Middle frontal gyrus (tissue), 1 donor: ENCODE measurements around the gene SOWAHC.

ENCODE experiments used
- DNase-seq: peaks from one replicate; pipeline ENCODE4 v3.0.0-alpha.2; 2015; ENCODE audit warnings: low spot score; ENCODE audit errors: extremely low spot score

SOWAHC gene

DNA sequence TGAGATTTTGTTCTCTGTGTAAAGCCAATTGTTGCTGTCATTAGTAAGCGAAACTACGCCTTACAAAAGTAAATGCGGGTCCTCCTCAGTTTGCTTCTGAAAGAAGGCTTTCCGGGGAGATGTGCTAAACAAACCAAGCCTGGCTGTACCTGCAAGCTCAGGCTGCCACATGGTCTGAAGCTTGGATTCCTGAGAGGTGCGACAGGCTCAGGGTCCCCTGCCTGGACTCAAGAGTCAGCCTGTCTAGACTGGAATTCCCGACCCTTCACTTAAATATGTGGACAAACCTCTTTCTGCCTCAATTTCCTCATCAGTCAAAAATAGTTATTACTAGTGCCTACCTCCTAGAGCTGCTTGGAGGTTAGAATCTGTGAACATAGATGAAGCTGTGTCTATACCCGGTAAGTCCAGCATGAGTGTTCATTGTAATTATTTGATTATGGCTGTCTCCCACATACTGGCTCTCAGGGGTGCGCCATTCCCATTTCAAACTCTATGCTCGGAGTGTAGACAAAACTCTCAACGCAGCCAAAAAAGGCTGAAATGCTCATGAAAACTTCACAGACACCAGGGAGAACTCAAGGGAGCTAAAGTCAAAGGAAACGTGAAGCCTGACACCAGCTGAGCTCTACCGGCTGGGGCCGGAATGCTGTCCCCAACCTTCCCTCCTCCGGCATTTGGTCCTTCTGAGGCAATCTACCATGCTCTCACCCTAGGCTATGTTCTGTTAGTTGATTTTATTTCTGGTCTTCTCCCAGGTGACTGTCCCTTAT, 31.4 kb downstream of the SOWAHC start:
- no peak for DNase-seq

DNA sequence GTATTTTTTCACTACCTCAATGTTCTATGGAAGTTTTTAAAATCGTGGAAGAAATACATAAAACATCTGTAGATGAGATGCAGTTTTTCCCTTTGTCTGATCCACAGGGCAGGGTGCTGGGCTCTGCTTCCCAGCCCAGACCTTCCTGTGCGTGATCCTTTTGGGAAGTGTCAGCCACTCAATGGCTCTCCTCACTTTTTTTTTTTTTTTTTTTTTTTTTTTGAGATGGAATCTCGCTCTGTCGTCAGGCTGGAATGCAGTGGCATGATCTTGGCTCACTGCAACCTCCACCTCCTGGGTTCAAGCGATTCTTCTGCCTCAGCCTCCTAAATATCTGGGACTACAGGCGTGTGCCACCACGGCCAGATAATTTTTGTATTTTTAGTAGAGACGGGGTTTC, 32.8 kb downstream of the SOWAHC start:
- DNase-seq, result no peak

- no peak for DNase-seq
Measured at GRCh38 chr2:109647636-109648035, 33.5 kb downstream of the SOWAHC start.

DNA sequence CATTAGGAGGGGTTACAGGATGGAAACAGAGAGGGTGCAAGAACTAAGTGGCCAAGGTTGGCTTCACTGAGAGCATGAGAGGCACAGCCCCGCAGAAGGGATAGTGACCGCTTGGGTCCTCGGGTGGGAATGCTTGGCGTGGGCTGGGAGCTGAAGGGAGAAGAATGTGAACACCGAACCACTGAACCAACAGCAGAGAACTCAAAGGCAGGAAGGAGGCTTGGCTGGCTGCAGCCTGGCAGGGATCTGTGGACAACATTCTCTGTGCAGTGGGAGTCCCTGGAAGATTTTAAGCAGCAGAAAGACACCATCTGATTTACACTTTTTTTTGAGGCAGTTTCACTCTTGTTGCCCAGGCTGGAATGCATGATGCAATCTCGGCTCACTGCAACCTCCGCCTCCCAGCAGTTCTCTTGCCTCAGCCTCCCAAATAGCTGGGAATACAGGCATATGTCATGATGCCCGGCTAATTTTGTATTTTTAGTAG, 33.9 kb downstream of the SOWAHC start:
- no peak for DNase-seq

- DNase-seq, result no peak
Measured at GRCh38 chr2:109649736-109650695, 35.9 kb downstream of the SOWAHC start.

DNA sequence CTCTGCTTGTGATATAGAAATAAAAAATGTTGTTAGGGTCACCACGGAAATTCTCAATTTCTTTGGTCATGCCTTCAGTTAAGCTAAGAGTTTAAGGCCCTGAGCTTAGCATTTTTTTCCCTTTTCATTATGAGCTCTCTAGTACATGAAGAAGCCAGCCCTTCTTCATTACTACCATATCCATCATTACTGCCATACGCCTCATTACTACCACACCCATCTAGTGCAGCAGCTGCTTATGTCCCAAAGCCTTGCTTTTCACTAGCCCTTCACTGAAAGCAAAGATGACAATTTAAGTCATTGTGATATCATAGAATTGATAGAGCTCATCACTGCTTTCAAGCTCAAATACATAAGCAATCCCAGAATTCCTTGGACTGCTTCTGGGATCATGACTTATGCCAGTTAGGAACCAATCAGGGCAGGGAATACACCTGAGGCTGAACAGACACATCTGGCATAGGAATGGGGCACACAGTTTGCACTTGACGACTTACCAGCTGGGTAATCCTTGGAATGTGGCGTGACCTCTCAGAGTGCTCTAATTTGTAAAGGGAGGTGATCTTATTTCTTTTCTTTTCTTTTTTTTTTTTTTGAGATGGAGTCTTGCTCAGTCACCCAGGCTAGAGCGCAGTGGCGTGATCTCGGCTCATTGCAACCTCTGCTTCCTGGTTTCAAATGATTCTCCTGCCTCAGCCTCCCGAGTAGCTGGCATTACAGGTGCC, 40.3 kb downstream of the SOWAHC start:
- DNase-seq, result no peak

GRCh38 chr2:109655287-109655686, 41.1 kb downstream of the SOWAHC start:
- DNase-seq, result no peak

GRCh38 chr2:109659396-109660045, 45.4 kb downstream of the SOWAHC start:
- no peak for DNase-seq

GRCh38 chr2:109660046-109660860, 46.1 kb downstream of the SOWAHC start:
- DNase-seq, result no peak

DNA sequence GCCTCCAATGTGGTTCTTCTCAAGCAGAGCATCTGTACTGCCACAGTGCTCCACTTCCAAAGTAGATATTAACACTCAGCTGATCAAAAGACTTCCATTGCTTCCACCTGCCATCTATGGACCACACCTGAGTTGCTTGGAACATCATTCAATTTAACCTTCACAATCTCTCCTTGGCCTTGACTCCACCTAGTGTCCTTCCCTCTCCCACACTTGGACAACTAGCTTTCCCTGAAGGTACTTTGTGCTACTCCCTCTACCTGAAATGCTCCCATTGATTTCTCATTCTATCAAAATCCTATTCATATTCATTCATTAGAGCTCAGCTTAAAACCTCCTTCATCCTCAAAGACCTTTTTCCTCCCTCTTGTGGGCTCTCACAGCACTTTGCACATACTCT, 48.7 kb downstream of the SOWAHC start:
- no peak for DNase-seq

DNA sequence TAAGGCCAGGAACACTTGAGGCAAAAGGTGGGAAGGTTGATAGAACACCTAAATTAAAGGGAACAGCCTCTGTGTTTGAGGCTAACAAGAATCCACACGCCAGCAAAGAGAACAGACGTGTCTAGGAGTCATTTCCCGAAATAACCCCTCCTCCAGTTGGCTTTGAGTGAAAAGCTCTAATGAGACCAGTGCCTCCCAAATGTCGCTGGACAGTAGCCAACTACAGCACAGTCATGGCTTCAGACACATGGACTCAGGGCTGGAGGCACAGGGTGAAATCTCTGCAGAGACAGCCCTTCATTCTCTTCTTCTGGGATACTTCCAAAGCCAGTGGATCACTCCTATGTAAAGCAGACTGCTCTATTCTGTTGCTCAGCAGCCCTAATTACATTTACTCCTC, 49.6 kb downstream of the SOWAHC start:
- no peak for DNase-seq

GRCh38 chr2:109666466-109666865, 52.3 kb downstream of the SOWAHC start:
- DNase-seq, result no peak
